ENCODE results near the gene CRYL1. TPM values are rescaled to one million over a fixed set of nuclear protein-coding genes. Genes with fewer than 3 reads are reported as not detected.
A peak's percentile ranks its signal among the peaks of the same experiment; 100 is the strongest.

CRYL1 gene
- total and polyA plus RNA-seq, 2 of the 13 experiments (the other 11 are each of a cell fraction or from before 2014, with no cell fraction given) = 57.2 to 115 TPM

DNA sequence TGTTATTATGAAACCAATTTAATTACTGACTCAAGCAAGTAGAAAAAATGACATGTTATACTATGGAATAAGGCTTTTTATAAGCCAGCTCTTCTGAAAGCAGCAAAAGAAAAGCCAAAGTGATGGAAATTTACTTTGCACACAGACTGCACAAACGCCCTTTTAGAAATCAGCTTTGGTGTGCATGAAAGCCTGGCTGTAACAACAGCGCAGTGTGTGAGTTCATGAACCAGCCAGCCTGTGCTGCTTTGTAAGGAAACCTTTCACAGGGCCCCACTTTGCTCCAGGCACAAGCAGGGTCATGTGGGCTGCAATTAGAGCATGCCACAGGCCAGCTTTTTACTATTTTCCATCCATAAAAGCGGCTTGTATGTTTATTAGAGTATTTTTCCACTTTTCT lies 27.7 kb upstream of the CRYL1 start (continued):
- TF ChIP-seq ZNF124 (CRISPR knock-in tag; IDR thresholded peaks at IDR 0.05) (no peak), ZNF773 (CRISPR knock-in tag; IDR thresholded peaks at IDR 0.05; ENCODE audit: borderline replicate concordance) (no peak), TRIM24 (CRISPR knock-in tag; IDR thresholded peaks at IDR 0.05) (no peak), MAX (IDR thresholded peaks at IDR 0.05) (peak; percentile 33; the same call in 1 of the 2 replicates), ZNF431 (CRISPR knock-in tag; IDR thresholded peaks at IDR 0.05; ENCODE audit: borderline replicate concordance, low read depth) (no peak), HDAC1 (CRISPR knock-in tag; IDR thresholded peaks at IDR 0.05) (0 out of 2 replicates have a peak, but pooled peaks have one; percentile 43), POLR2AphosphoS5 (IDR thresholded peaks at IDR 0.05; ENCODE audit: low read depth, low read length) (no peak), ZNF780A (CRISPR knock-in tag; IDR thresholded peaks at IDR 0.05) (no peak), ZFP37 (CRISPR knock-in tag; IDR thresholded peaks at IDR 0.05; ENCODE audit: borderline replicate concordance) (no peak), HOXA3 (CRISPR knock-in tag; IDR thresholded peaks at IDR 0.05) (peak; percentile 77; the same call in 1 of the 2 replicates), ZNF670 (CRISPR knock-in tag; IDR thresholded peaks at IDR 0.05; ENCODE audit: borderline replicate concordance) (0 out of 2 replicates have a peak, but pooled peaks have one; percentile 40), ZNF275 (CRISPR knock-in tag; IDR thresholded peaks at IDR 0.05; ENCODE audit: borderline replicate concordance) (no peak), NFRKB (IDR thresholded peaks at IDR 0.05) (no peak), WIZ (CRISPR knock-in tag; IDR thresholded peaks at IDR 0.05) (no peak), FOXK1 (CRISPR knock-in tag; IDR thresholded peaks at IDR 0.05; ENCODE audit: borderline replicate concordance, low read depth) (no peak), KMT2A (CRISPR knock-in tag; IDR thresholded peaks at IDR 0.05) (peak; percentile 55; the same call in 1 of the 2 replicates), KLF9 (CRISPR knock-in tag; IDR thresholded peaks at IDR 0.05; ENCODE audit: low read depth) (no peak), ELF1 (CRISPR knock-in tag; IDR thresholded peaks at IDR 0.05) (no peak), ZNF251 (CRISPR knock-in tag; IDR thresholded peaks at IDR 0.05) (no peak), ZNF549 (CRISPR knock-in tag; IDR thresholded peaks at IDR 0.05) (no peak), DNMT3B (CRISPR knock-in tag; conservative IDR thresholded peaks at IDR 0.05) (no peak), KAT8 (CRISPR knock-in tag; IDR thresholded peaks at IDR 0.05) (no peak), CENPBD1 (CRISPR knock-in tag; IDR thresholded peaks at IDR 0.05; ENCODE audit: borderline replicate concordance, low read depth) (no peak), TCF12 (IDR thresholded peaks at IDR 0.05) (no peak), TCF12 (CRISPR knock-in tag; IDR thresholded peaks at IDR 0.05) (no peak), ZNF7 (CRISPR knock-in tag; IDR thresholded peaks at IDR 0.05) (no peak), ZKSCAN5 (CRISPR knock-in tag; IDR thresholded peaks at IDR 0.05) (no peak), ZSCAN12 (CRISPR knock-in tag; IDR thresholded peaks at IDR 0.05) (no peak), KLF13 (CRISPR knock-in tag; IDR thresholded peaks at IDR 0.05) (no peak), ZNF460 (CRISPR knock-in tag; IDR thresholded peaks at IDR 0.05; ENCODE audit: borderline replicate concordance) (no peak), MYC (CRISPR knock-in tag; IDR thresholded peaks at IDR 0.05; ENCODE audit: borderline replicate concordance) (peak; percentile 64; the same call in 1 of the 2 replicates), DR1 (CRISPR knock-in tag; IDR thresholded peaks at IDR 0.05) (no peak)
- TF ChIP-seq, protein P1, sequence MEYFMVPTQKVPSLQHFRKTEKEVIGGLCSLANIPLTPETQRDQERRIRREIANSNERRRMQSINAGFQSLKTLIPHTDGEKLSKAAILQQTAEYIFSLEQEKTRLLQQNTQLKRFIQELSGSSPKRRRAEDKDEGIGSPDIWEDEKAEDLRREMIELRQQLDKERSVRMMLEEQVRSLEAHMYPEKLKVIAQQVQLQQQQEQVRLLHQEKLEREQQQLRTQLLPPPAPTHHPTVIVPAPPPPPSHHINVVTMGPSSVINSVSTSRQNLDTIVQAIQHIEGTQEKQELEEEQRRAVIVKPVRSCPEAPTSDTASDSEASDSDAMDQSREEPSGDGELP (IDR thresholded peaks at IDR 0.05; ENCODE audit: borderline replicate concordance, low read depth) = 0 out of 2 replicates have a peak, but pooled peaks have one; percentile 17

Data from HepG2 (cell line).